ENCODE measurements around the gene MRI1. TPM values are rescaled to one million over a fixed set of nuclear protein-coding genes. Genes with fewer than 3 reads are reported as not detected.

The MRI1 gene
- total and polyA plus RNA-seq, 2 experiments from 2014 or later = 12.3 to 44.5 TPM

GRCh38 chr19:13761423-13761822 is 2.9 kb upstream of the MRI1 start:
- Histone ChIP-seq H2AFZ (no peak overlapping the region), H3K27me3 (ENCODE audit: insufficient read depth) (no peaks in the 10 kb centered on the region), H3K36me3 (ENCODE audit: insufficient read depth) (peaks cover 10% of the 10 kb centered on the region; the same call in 1 of the 2 replicates), H3K4me2 (no peak overlapping the region), H3K4me3 (no peak overlapping the region), H3K27ac (ENCODE audit: low read depth) (no peak overlapping the region), H3F3A (replicated peaks; ENCODE audit: low read depth) (no peaks in the 10 kb centered on the region; the same call in 1 of the 2 replicates), H3K79me2 (replicated peaks; ENCODE audit: insufficient read depth) (no peaks in the 10 kb centered on the region), H3K9me2 (ENCODE audit: insufficient read depth) (no peaks in the 10 kb centered on the region), H3K4me1 (ENCODE audit: insufficient read depth) (no peaks in the 10 kb centered on the region; the same call in 1 of the 2 replicates), H4K20me1 (replicated peaks; ENCODE audit: insufficient read depth) (no peaks in the 10 kb centered on the region)
- TF ChIP-seq CTCF (conservative IDR thresholded peaks at IDR 0.05; ENCODE audit: low read depth in 2 of 2) (peak in 1 of 2 experiments; percentile 16; a peak in 1 of 4 replicates), ZNF331 (CRISPR knock-in tag; IDR thresholded peaks at IDR 0.05; ENCODE audit: low read depth) (no peak), CREB1 (CRISPR knock-in tag; IDR thresholded peaks at IDR 0.05; ENCODE audit: low read depth) (no peak), EZH2 (IDR thresholded peaks at IDR 0.05; ENCODE audit: low read depth, unreplicated experiment) (no peak), ZNF114 (CRISPR knock-in tag; IDR thresholded peaks at IDR 0.05) (no peak), STAT1 (IDR thresholded peaks at IDR 0.05; ENCODE audit: unreplicated experiment) (no peak), REST (IDR thresholded peaks at IDR 0.05; ENCODE audit: unreplicated experiment) (no peak)
- TF ChIP-seq, protein P1, sequence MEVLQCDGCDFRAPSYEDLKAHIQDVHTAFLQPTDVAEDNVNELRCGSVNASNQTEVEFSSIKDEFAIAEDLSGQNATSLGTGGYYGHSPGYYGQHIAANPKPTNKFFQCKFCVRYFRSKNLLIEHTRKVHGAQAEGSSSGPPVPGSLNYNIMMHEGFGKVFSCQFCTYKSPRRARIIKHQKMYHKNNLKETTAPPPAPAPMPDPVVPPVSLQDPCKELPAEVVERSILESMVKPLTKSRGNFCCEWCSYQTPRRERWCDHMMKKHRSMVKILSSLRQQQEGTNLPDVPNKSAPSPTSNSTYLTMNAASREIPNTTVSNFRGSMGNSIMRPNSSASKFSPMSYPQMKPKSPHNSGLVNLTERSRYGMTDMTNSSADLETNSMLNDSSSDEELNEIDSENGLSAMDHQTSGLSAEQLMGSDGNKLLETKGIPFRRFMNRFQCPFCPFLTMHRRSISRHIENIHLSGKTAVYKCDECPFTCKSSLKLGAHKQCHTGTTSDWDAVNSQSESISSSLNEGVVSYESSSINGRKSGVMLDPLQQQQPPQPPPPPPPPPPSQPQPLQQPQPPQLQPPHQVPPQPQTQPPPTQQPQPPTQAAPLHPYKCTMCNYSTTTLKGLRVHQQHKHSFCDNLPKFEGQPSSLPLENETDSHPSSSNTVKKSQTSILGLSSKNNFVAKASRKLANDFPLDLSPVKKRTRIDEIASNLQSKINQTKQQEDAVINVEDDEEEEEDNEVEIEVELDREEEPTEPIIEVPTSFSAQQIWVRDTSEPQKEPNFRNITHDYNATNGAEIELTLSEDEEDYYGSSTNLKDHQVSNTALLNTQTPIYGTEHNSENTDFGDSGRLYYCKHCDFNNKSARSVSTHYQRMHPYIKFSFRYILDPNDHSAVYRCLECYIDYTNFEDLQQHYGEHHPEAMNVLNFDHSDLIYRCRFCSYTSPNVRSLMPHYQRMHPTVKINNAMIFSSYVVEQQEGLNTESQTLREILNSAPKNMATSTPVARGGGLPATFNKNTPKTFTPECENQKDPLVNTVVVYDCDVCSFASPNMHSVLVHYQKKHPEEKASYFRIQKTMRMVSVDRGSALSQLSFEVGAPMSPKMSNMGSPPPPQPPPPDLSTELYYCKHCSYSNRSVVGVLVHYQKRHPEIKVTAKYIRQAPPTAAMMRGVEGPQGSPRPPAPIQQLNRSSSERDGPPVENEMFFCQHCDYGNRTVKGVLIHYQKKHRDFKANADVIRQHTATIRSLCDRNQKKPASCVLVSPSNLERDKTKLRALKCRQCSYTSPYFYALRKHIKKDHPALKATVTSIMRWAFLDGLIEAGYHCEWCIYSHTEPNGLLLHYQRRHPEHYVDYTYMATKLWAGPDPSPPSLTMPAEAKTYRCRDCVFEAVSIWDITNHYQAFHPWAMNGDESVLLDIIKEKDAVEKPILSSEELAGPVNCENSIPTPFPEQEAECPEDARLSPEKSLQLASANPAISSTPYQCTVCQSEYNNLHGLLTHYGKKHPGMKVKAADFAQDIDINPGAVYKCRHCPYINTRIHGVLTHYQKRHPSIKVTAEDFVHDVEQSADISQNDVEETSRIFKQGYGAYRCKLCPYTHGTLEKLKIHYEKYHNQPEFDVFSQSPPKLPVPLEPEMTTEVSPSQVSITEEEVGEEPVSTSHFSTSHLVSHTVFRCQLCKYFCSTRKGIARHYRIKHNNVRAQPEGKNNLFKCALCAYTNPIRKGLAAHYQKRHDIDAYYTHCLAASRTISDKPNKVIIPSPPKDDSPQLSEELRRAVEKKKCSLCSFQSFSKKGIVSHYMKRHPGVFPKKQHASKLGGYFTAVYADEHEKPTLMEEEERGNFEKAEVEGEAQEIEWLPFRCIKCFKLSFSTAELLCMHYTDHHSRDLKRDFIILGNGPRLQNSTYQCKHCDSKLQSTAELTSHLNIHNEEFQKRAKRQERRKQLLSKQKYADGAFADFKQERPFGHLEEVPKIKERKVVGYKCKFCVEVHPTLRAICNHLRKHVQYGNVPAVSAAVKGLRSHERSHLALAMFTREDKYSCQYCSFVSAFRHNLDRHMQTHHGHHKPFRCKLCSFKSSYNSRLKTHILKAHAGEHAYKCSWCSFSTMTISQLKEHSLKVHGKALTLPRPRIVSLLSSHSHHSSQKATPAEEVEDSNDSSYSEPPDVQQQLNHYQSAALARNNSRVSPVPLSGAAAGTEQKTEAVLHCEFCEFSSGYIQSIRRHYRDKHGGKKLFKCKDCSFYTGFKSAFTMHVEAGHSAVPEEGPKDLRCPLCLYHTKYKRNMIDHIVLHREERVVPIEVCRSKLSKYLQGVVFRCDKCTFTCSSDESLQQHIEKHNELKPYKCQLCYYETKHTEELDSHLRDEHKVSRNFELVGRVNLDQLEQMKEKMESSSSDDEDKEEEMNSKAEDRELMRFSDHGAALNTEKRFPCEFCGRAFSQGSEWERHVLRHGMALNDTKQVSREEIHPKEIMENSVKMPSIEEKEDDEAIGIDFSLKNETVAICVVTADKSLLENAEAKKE (CRISPR knock-in tag; IDR thresholded peaks at IDR 0.05) = no peak
- peaks cover 6% of the 10 kb centered on the region for H3K4me1 Mint-ChIP-seq
- ATAC-seq (no peak), DNase-seq (ENCODE audit: low spot score) (no peak)
- no peak overlapping the region for H3K27ac Mint-ChIP-seq
- peaks cover 40% of the 10 kb centered on the region for H3K36me3 Mint-ChIP-seq (ENCODE audit: low read depth)
- no peaks in the 10 kb centered on the region; the same call in 2 of the 3 replicates for H3K9me3 Mint-ChIP-seq
- no peak overlapping the region for H3K4me3 Mint-ChIP-seq
- H3K27me3 Mint-ChIP-seq (ENCODE audit: insufficient read depth, low read depth, poor library complexity) = peaks cover 14% of the 10 kb centered on the region

Measured in GM23338 (cell line).